ENCODE data around the gene ASB2.

Gene ASB2

GRCh38 chr14:94000267-94000666 lies 23.9 kb upstream of the ASB2 start:
- no peak for DNase-seq (ENCODE audit: low read depth in 2 of 2)

GRCh38 chr14:93999573-93999972 lies 23.2 kb upstream of the ASB2 start:
- DNase-seq (ENCODE audit: low read depth in 2 of 2): no peak

- no peak for DNase-seq (ENCODE audit: low read depth in 2 of 2)
These were observed 22.6 kb upstream of the ASB2 start for GRCh38 chr14:93998871-93999403.

- DNase-seq (ENCODE audit: low read depth in 2 of 2): no peak
These were observed 21.8 kb upstream of the ASB2 start for GRCh38 chr14:93997916-93998870.

- no peak for DNase-seq (ENCODE audit: low read depth in 2 of 2)
These were observed 20.7 kb upstream of the ASB2 start, which contains the start of gene CCDC197 for GRCh38 chr14:93997082-93997481. Gene CCDC197 (plus strand): TSS chr14:93997301. CDS start chr14:93998132, 831 bp downstream.

GRCh38 chr14:93996130-93996695 lies 19.8 kb upstream of the ASB2 start:
- DNase-seq (ENCODE audit: low read depth in 2 of 2): no peak

- peak; percentile 52 to 58 for DNase-seq (ENCODE audit: low read depth in 2 of 2)
These were observed 18.7 kb upstream of the ASB2 start for GRCh38 chr14:93994919-93995682.

- no peak for DNase-seq (ENCODE audit: low read depth in 2 of 2)
These were observed 17.0 kb upstream of the ASB2 start for GRCh38 chr14:93993382-93993781.

- no peak for DNase-seq (ENCODE audit: low read depth in 2 of 2)
These were observed 15.3 kb upstream of the ASB2 start for GRCh38 chr14:93991649-93992048.

- no peak for DNase-seq (ENCODE audit: low read depth in 2 of 2)
These were observed 14.8 kb upstream of the ASB2 start for GRCh38 chr14:93991212-93991611.

- no peak for DNase-seq (ENCODE audit: low read depth in 2 of 2)
These were observed 13.6 kb upstream of the ASB2 start for GRCh38 chr14:93989939-93990338.

GRCh38 chr14:93987815-93988476 lies 11.6 kb upstream of the ASB2 start:
- no peak for DNase-seq (ENCODE audit: low read depth in 2 of 2)

- DNase-seq (ENCODE audit: low read depth in 2 of 2): no peak
These were observed 11.0 kb upstream of the ASB2 start for GRCh38 chr14:93987376-93987775.

- no peak for DNase-seq (ENCODE audit: low read depth in 2 of 2)
These were observed 10.6 kb upstream of the ASB2 start for GRCh38 chr14:93986955-93987354.

- DNase-seq (ENCODE audit: low read depth in 2 of 2): no peak
These were observed 8.6 kb upstream of the ASB2 start for GRCh38 chr14:93984987-93985410.

- DNase-seq (ENCODE audit: low read depth in 2 of 2): no peak
These were observed 7.7 kb upstream of the ASB2 start for GRCh38 chr14:93984070-93984469.

GRCh38 chr14:93982230-93983007 lies 6.0 kb upstream of the ASB2 start:
- no peak for DNase-seq (ENCODE audit: low read depth in 2 of 2)

GRCh38 chr14:93981316-93982229 lies 5.2 kb upstream of the ASB2 start:
- no peak for DNase-seq (ENCODE audit: low read depth in 2 of 2)

- no peak for DNase-seq (ENCODE audit: low read depth in 2 of 2)
These were observed 4.3 kb upstream of the ASB2 start for GRCh38 chr14:93980456-93981201.
